H9 (cell line): ENCODE measurements around the gene CD2. TPM values are rescaled to one million over a fixed set of nuclear protein-coding genes. Genes with fewer than 3 reads are reported as not detected.

Source experiments
- DNase-seq: peaks from one replicate; pipeline ENCODE4 v3.0.0-alpha.2; 2017
- H2AFZ ChIP-seq: one replicate; pipeline ENCODE4 v1.6.1; 2013; ENCODE audit warnings: mild to moderate bottlenecking, low read length, control low read depth, moderate library complexity
- H2AK5ac ChIP-seq: 2 replicates; pipeline ENCODE4 v1.6.1; 2013; ENCODE audit warnings: low read length, control low read depth, mixed read lengths; ENCODE audit not compliant: insufficient read length
- H2BK120ac ChIP-seq: one replicate; pipeline ENCODE4 v1.6.1; 2013; ENCODE audit warnings: low read depth, mild to moderate bottlenecking, low read length, control low read depth, inconsistent platforms; ENCODE audit not compliant: poor library complexity, severe bottlenecking
- H2BK12ac ChIP-seq: 2 replicates; pipeline ENCODE4 v1.6.1; 2013; ENCODE audit warnings: low read length, control low read depth, mixed read lengths, low read depth; ENCODE audit not compliant: insufficient read length
- H2BK15ac ChIP-seq: 2 replicates; pipeline ENCODE4 v1.6.1; 2013; ENCODE audit warnings: low read depth, low read length, control low read depth
- H2BK20ac ChIP-seq: one replicate; pipeline ENCODE4 v1.6.1; 2013; ENCODE audit warnings: low read depth, mild to moderate bottlenecking, low read length, control low read depth, inconsistent platforms; ENCODE audit not compliant: poor library complexity, severe bottlenecking
- H2BK5ac ChIP-seq: 2 replicates; pipeline ENCODE4 v1.6.1; 2013; ENCODE audit warnings: low read length, control low read depth, mixed read lengths; ENCODE audit not compliant: insufficient read length
- H3K14ac ChIP-seq: 2 replicates; pipeline ENCODE4 v1.6.1; 2013; ENCODE audit warnings: low read length, control low read depth; ENCODE audit not compliant: insufficient read depth
- H3K18ac ChIP-seq: 2 replicates; pipeline ENCODE4 v1.6.1; 2013; ENCODE audit warnings: low read depth, mild to moderate bottlenecking, mixed read lengths, low read length, control low read depth; ENCODE audit not compliant: insufficient read length
- H3K23ac ChIP-seq: 2 replicates; pipeline ENCODE4 v1.6.1; 2013; ENCODE audit warnings: low read length, control low read depth, mixed read lengths, low read depth; ENCODE audit not compliant: insufficient read length
- H3K23me2 ChIP-seq: 2 replicates; pipeline ENCODE4 v1.6.1; 2013; ENCODE audit warnings: low read depth, mild to moderate bottlenecking, mixed read lengths, low read length, control low read depth; ENCODE audit not compliant: insufficient read length, poor library complexity, severe bottlenecking
- H3K27ac ChIP-seq: 2 replicates; pipeline ENCODE4 v1.5.1; 2013; ENCODE audit warnings: low read length, control low read depth, mixed read lengths, low read depth; ENCODE audit not compliant: insufficient read length
- H3K27me3 ChIP-seq: 2 replicates; pipeline ENCODE4 v1.6.1; 2013; ENCODE audit warnings: low read length, control low read depth, inconsistent platforms; ENCODE audit not compliant: insufficient read depth
- H3K4ac ChIP-seq: 2 replicates; pipeline ENCODE4 v1.6.1; 2013; ENCODE audit warnings: low read depth, mild to moderate bottlenecking, control low read depth, inconsistent platforms, low read length, moderate library complexity
- H3K4me1 ChIP-seq: 2 replicates; pipeline ENCODE4 v1.6.1; 2013; ENCODE audit warnings: low read length, control low read depth, inconsistent platforms; ENCODE audit not compliant: insufficient read depth
- H3K4me2 ChIP-seq: 2 replicates; pipeline ENCODE4 v1.6.1; 2013; ENCODE audit warnings: low read length, control low read depth, mixed read lengths; ENCODE audit not compliant: insufficient read length, insufficient read depth
- H3K56ac ChIP-seq: 2 replicates; pipeline ENCODE4 v1.6.1; 2013; ENCODE audit warnings: low read depth, mild to moderate bottlenecking, mixed read lengths, low read length, control low read depth; ENCODE audit not compliant: insufficient read length
- H3K79me1 ChIP-seq: 2 replicates; pipeline ENCODE4 v1.6.1; 2013; ENCODE audit warnings: low read depth, mild to moderate bottlenecking, moderate library complexity, low read length, control low read depth, inconsistent platforms; ENCODE audit not compliant: insufficient read depth, poor library complexity, severe bottlenecking
- H3K79me2 ChIP-seq: 2 replicates; pipeline ENCODE4 v1.6.1; 2013; ENCODE audit warnings: low read length, control low read depth, inconsistent platforms; ENCODE audit not compliant: insufficient read depth
- H3K9ac ChIP-seq: 2 replicates; pipeline ENCODE4 v1.6.1; 2013; ENCODE audit warnings: low read length, control low read depth, mixed read lengths; ENCODE audit not compliant: insufficient read length; ENCODE audit errors: extremely low read depth
- H3K9me3 ChIP-seq: one replicate; pipeline ENCODE4 v1.6.1; 2013; ENCODE audit warnings: low read depth, low read length, inconsistent platforms; ENCODE audit not compliant: control insufficient read depth
- H3T11ph ChIP-seq: one replicate; pipeline ENCODE4 v1.6.1; 2013; ENCODE audit warnings: mild to moderate bottlenecking, low read length, control low read depth, inconsistent platforms
- H4K20me1 ChIP-seq: one replicate; pipeline ENCODE4 v1.6.1; 2013; ENCODE audit not compliant: control insufficient read depth, insufficient read length, insufficient read depth
- H4K5ac ChIP-seq: 2 replicates; pipeline ENCODE4 v1.6.1; 2013; ENCODE audit warnings: low read depth, mild to moderate bottlenecking, mixed read lengths, low read length, control low read depth; ENCODE audit not compliant: insufficient read length
- H4K8ac ChIP-seq: replicated peaks from 2 replicates; pipeline ENCODE4 v1.6.1; 2013; ENCODE audit warnings: low read length, control low read depth, mixed read lengths, low read depth; ENCODE audit not compliant: insufficient read length
- H4K91ac ChIP-seq: 2 replicates; pipeline ENCODE4 v1.6.1; 2013; ENCODE audit warnings: low read depth, mild to moderate bottlenecking, moderate library complexity, mixed read lengths, low read length, control low read depth; ENCODE audit not compliant: insufficient read length
- H3K27ac Mint-ChIP-seq, 3 experiments: 2 replicates in 2 of 3; 3 replicates in 1 of 3; pipeline ENCODE4 v1.8.0; 2020 to 2021; ENCODE audit warnings: mixed read lengths in 3 of 3, mild to moderate bottlenecking in 1 of 3, moderate library complexity in 1 of 3
- H3K27me3 Mint-ChIP-seq: 2 replicates; pipeline ENCODE4 v1.8.0; 2021; ENCODE audit warnings: low read depth, mild to moderate bottlenecking, moderate library complexity, mixed read lengths
- H3K36me3 Mint-ChIP-seq, 3 experiments: 2 replicates in 2 of 3; 3 replicates in 1 of 3; pipeline ENCODE4 v1.8.0; 2020 to 2021; ENCODE audit warnings: low read depth in 3 of 3, mixed read lengths in 3 of 3; ENCODE audit not compliant: insufficient read depth in 1 of 3
- H3K4me1 Mint-ChIP-seq, 2 experiments: 2 replicates each; pipeline ENCODE4 v1.8.0; 2020; ENCODE audit warnings: mixed read lengths in 2 of 2
- H3K4me3 Mint-ChIP-seq, 2 experiments: 2 replicates in 1 of 2; 3 replicates in 1 of 2; pipeline ENCODE4 v1.8.0; 2020 to 2021; ENCODE audit warnings: mild to moderate bottlenecking in 2 of 2, mixed read lengths in 2 of 2, moderate library complexity in 1 of 2
- H3K9me3 Mint-ChIP-seq, 2 experiments: 2 replicates in 1 of 2; 3 replicates in 1 of 2; pipeline ENCODE4 v1.8.0; 2020; ENCODE audit warnings: mild to moderate bottlenecking in 2 of 2, mixed read lengths in 2 of 2, moderate library complexity in 1 of 2
- CTCF ChIP-seq: fragments of 200-600 bp; sonication (generic); conservative IDR thresholded peaks from 3 replicates; pipeline ENCODE4 v1.8.0; 2021; ENCODE audit warnings: antibody characterized with exemption, mild to moderate bottlenecking
- WGBS: extraction: QIAGEN DNeasy Blood & Tissue Kit; methylation state at CpG from one replicate; pipeline ENCODE4 v1.1.7; 2013; ENCODE audit warnings: missing lambda C conversion rate, low lambda C conversion rate, mixed read lengths; ENCODE audit not compliant: insufficient read length; ENCODE audit errors: extremely low coverage; 5-methylcytosine and 5-hydroxymethylcytosine counted together
- total RNA-seq: library from RNA; stranded (reverse); gene quantifications from 2 replicates; pipeline ENCODE4 v1.2.1, GENCODE V29; 2021

Gene CD2
- total RNA-seq, 1 experiment from 2014 or later = not detected

- Histone ChIP-seq H3K79me2 (no peaks in the 10 kb centered on the region), H3K56ac (no peak overlapping the region), H4K5ac (no peak overlapping the region), H4K20me1 (no peaks in the 10 kb centered on the region), H3K79me1 (no peaks in the 10 kb centered on the region), H2BK12ac (no peak overlapping the region), H3K27ac (no peak overlapping the region), H2BK20ac (no peak overlapping the region), H2AK5ac (no peak overlapping the region), H4K91ac (no peak overlapping the region), H3K18ac (no peak overlapping the region), H3K4ac (no peak overlapping the region), H2AFZ (no peak overlapping the region), H3K4me2 (no peak overlapping the region), H2BK5ac (no peak overlapping the region), H3T11ph (no peak overlapping the region), H3K9ac (no peak overlapping the region), H3K27me3 (no peaks in the 10 kb centered on the region), H3K14ac (no peak overlapping the region), H2BK120ac (no peak overlapping the region), H3K23ac (no peak overlapping the region), H3K23me2 (no peaks in the 10 kb centered on the region), H2BK15ac (no peak overlapping the region), H3K4me1 (no peaks in the 10 kb centered on the region), H3K9me3 (no peaks in the 10 kb centered on the region), H4K8ac (no peak overlapping the region)
- no CpG with 5 or more reads among the region's 9 CpGs for WGBS
- Mint-ChIP-seq H3K36me3 (no peaks in the 10 kb centered on the region; a peak in 2 of 7 replicates), H3K9me3 (peaks cover 6 to 11% of the 10 kb centered on the region in 2 experiments), H3K27me3 (no peaks in the 10 kb centered on the region; the same call in 1 of the 2 replicates), H3K4me3 (no peak overlapping the region), H3K27ac (no peak overlapping the region), H3K4me1 (peaks cover 6% of the 10 kb centered on the region in 2 experiments; a peak in 3 of 4 replicates)
- TF ChIP-seq CTCF = no peak
- no peak for DNase-seq
These were observed 15.8 kb downstream of the CD2 start for GRCh38 chr1:116769994-116770393.
